Astrocyte of the cerebellum (primary cell): ENCODE measurements around the gene FCMR.
A peak's percentile ranks its signal among the peaks of the same experiment; 100 is the strongest.

Experiments used
- DNase-seq: peaks from one replicate; pipeline ENCODE4 v3.0.0-alpha.2; 2011; ENCODE audit warnings: low read depth
- H3K4me3 ChIP-seq: 2 replicates; pipeline ENCODE4 v1.5.1; 2011; ENCODE audit warnings: mild to moderate bottlenecking, low read depth, low read length, moderate library complexity
- CTCF ChIP-seq: IDR thresholded peaks from 2 replicates; pipeline ENCODE4 v1.5.1; 2012; ENCODE audit warnings: low read length, low read depth, moderate library complexity, mild to moderate bottlenecking; ENCODE audit errors: missing control alignments
- in situ Hi-C: cut with HindIII; loops from 2 replicates; pipeline ENCODE4 v1.10.0; 2017; ENCODE audit warnings: low sequenced_read_pairs

FCMR gene

GRCh38 chr1:206866062-206866461 is 55.7 kb downstream of the FCMR start:
- in situ Hi-C loops = no loop called here
- no peak overlapping the region for H3K4me3 ChIP-seq
- no peak for TF ChIP-seq CTCF
- DNase-seq = no peak

GRCh38 chr1:206864939-206865671 is 56.6 kb downstream of the FCMR start, which contains the start of gene IL20:
Gene IL20, plus strand, starts transcription at chr1:206865623. Its CDS starts 230 bp downstream, at chr1:206865853.
- in situ Hi-C loops = no loop called here
- peak; percentile 80 for TF ChIP-seq CTCF
- no peak within 1 kb of the TSS for H3K4me3 ChIP-seq
- DNase-seq = peak; percentile 49

GRCh38 chr1:206863266-206863665 is 58.5 kb downstream of the FCMR start:
- H3K4me3 ChIP-seq = no peak overlapping the region
- no peak for TF ChIP-seq CTCF
- in situ Hi-C loops = no loop called here
- no peak for DNase-seq

- no peak overlapping the region for H3K4me3 ChIP-seq
- no peak for TF ChIP-seq CTCF
- no peak for DNase-seq
- in situ Hi-C loops = no loop called here
Measured at GRCh38 chr1:206860165-206860564, 61.6 kb downstream of the FCMR start.

- no peak overlapping the region for H3K4me3 ChIP-seq
- DNase-seq = no peak
- in situ Hi-C loops = no loop called here
- TF ChIP-seq CTCF = no peak
Measured at GRCh38 chr1:206859082-206859521, 62.6 kb downstream of the FCMR start.

- no peak overlapping the region for H3K4me3 ChIP-seq
- DNase-seq = no peak
- in situ Hi-C loops = no loop called here
- TF ChIP-seq CTCF = peak; percentile 40
Measured at GRCh38 chr1:206856674-206857464, 64.9 kb downstream of the FCMR start.
